GM21786 (cell line): ENCODE data around the gene RXRB.

ENCODE experiments used
- ATAC-seq: cut with Tn5 transposase; IDR thresholded peaks from one replicate; pipeline ENCODE4 v1.9.1; 2021; ENCODE audit not compliant: unreplicated experiment

The RXRB gene

GRCh38 chr6:33198159-33198852, 2.2 kb downstream of the RXRB start:
- ATAC-seq: no peak

GRCh38 chr6:33197431-33198048, 2.9 kb downstream of the RXRB start:
- ATAC-seq: no peak

- no peak for ATAC-seq
These were observed 4.9 kb downstream of the RXRB start for GRCh38 chr6:33195304-33196165.

- ATAC-seq: no peak
These were observed 6.0 kb downstream of the RXRB start for GRCh38 chr6:33194431-33194979.

- ATAC-seq: no peak
These were observed 6.8 kb downstream of the RXRB start for GRCh38 chr6:33193619-33194018.

GRCh38 chr6:33192671-33193602, 7.5 kb downstream of the RXRB start:
- ATAC-seq: no peak

- no peak for ATAC-seq
These were observed 8.3 kb downstream of the RXRB start, which contains the start of gene COL11A2 for GRCh38 chr6:33192105-33192646. Gene COL11A2, minus strand, starts transcription at chr6:33192467. Its CDS starts 227 bp downstream, at chr6:33192240.

- no peak for ATAC-seq
These were observed 8.9 kb downstream of the RXRB start for GRCh38 chr6:33191383-33192104.

GRCh38 chr6:33190504-33191107, 9.9 kb downstream of the RXRB start:
- ATAC-seq: no peak

GRCh38 chr6:33189625-33190448, 10.6 kb downstream of the RXRB start:
- no peak for ATAC-seq

- no peak for ATAC-seq
These were observed 11.3 kb downstream of the RXRB start for GRCh38 chr6:33189164-33189563.

- ATAC-seq: no peak
These were observed 12.7 kb downstream of the RXRB start for GRCh38 chr6:33187809-33188208.

- ATAC-seq: no peak
These were observed 14.7 kb downstream of the RXRB start for GRCh38 chr6:33185654-33186187.

- ATAC-seq: no peak
These were observed 15.3 kb downstream of the RXRB start for GRCh38 chr6:33185190-33185589.

- ATAC-seq: no peak
These were observed 17.3 kb downstream of the RXRB start for GRCh38 chr6:33183071-33183683.

GRCh38 chr6:33181141-33181540, 19.3 kb downstream of the RXRB start:
- ATAC-seq: no peak

- ATAC-seq: no peak
These were observed 21.6 kb downstream of the RXRB start for GRCh38 chr6:33178755-33179475.
